Measurements from ENCODE around the gene SMIM38.
"Not testable (repeated sequence)": the region's sequence is repeated elsewhere in the genome, so short reads cannot be mapped to it uniquely, and the experiment has no call there.

Gene SMIM38

DNA sequence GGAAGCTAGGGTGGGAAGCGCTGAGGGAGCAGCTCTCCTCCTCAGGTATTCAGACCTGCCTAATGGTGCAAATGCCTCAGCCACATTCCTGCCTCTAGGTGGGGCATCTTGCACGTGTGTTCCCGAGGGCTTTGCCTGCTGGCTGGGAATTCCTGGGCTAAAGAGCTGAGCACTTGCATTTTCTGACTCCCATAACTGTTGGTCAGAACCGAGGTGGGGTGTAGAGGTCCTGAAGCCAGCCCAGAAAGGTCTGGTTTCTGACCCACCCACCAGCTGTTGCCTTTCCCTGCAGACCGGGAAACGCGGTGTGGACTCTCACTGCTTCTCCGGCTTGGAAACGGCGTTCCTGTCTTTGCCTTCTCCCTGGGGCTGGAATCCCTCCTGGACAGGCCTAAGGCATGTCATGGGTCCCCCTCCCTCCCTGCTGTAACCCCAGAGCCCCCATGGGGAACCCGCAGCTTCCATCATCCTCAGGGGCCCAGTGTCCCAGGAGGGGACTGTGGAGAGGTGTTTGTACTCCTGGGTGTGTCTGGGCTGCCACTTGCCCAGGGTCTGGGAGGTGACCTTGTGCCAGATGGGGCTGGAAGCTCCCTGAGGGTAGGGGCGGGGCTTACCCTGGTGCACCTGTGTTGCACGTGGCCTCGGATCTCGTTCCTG lies 24.0 kb upstream of the SMIM38 start:
- peaks cover 19% of the 10 kb centered on the region; the same call in 1 of the 2 replicates for H3K9me3 ChIP-seq (ENCODE audit: low read depth, low read length)
- peak overlapping the region; percentile 21 for H3K9ac ChIP-seq (ENCODE audit: insufficient read length)
- peaks cover 14% of the 10 kb centered on the region; the same call in 1 of the 2 replicates for H3K36me3 ChIP-seq (ENCODE audit: insufficient read depth, low read length)
- DNase-seq (ENCODE audit: low read depth, low spot score), result peak; percentile 53
- peak overlapping the region; percentile 99 for H3K27ac ChIP-seq
- no peak overlapping the region for H3K4me3 ChIP-seq
- TF ChIP-seq POLR2AphosphoS5 (IDR thresholded peaks at IDR 0.05; ENCODE audit: borderline replicate concordance, low read depth, low read length), result no peak

DNA sequence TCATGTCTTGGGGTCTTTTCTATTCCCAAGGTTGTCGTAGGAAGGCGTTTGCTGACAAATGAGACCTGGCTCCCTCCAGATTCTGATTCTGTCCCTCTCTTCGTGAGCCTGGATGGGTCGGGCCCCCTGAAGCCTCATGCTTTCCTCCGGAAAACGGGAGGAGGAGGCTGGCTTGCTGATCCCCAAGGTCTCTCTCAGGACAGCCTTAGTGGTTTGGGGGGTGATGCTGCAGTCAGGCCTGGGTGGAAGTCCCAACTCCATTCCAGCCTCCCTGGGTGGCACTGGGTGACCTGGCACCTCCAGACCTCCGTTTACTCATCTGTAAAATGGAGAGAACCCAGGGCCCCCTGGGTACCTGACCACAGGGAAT lies 23.4 kb upstream of the SMIM38 start:
- DNase-seq (ENCODE audit: low read depth, low spot score), result no peak
- no peak overlapping the region for H3K9ac ChIP-seq (ENCODE audit: insufficient read length)
- no peak overlapping the region for H3K4me3 ChIP-seq
- H3K27ac ChIP-seq, result peak overlapping the region; percentile 99
- H3K9me3 ChIP-seq (ENCODE audit: low read depth, low read length), result peaks cover 19% of the 10 kb centered on the region; the same call in 1 of the 2 replicates
- H3K36me3 ChIP-seq (ENCODE audit: insufficient read depth, low read length), result peaks cover 14% of the 10 kb centered on the region; the same call in 1 of the 2 replicates
- no peak for TF ChIP-seq EZH2 (IDR thresholded peaks at IDR 0.05)
- no peak for TF ChIP-seq FOXP2 (optimal IDR thresholded peaks at IDR 0.05; ENCODE audit: control extremely low read depth, extremely low read length, insufficient read depth)
- TF ChIP-seq POLR2AphosphoS5 (IDR thresholded peaks at IDR 0.05; ENCODE audit: borderline replicate concordance, low read depth, low read length), result no peak

DNA sequence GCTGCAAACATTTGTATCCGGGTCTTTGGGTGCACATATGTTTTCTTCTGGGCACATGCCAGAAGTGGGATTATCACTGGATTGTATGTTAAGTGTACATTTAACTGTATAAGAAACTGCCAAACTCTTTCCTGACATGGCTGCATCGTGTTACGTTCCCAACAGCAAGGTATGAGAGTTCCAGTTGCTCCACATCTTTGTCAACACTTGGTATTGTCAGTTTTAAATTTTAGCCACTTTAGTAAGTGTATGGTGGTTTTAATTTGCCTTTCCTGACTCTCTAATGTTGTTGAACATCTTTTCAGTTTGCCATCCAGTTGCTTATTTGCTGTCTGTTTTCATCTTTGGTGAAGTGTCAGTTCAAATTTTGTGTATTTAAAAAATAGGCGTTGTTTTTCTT lies 22.5 kb upstream of the SMIM38 start:
- DNase-seq (ENCODE audit: low read depth, low spot score), result no peak
- H3K4me3 ChIP-seq, result no peak overlapping the region
- TF ChIP-seq EZH2 (IDR thresholded peaks at IDR 0.05), result no peak
- no peak for TF ChIP-seq POLR2AphosphoS5 (IDR thresholded peaks at IDR 0.05; ENCODE audit: borderline replicate concordance, low read depth, low read length)
- TF ChIP-seq FOXP2 (optimal IDR thresholded peaks at IDR 0.05; ENCODE audit: control extremely low read depth, extremely low read length, insufficient read depth), result no peak
- no peak overlapping the region for H3K9ac ChIP-seq (ENCODE audit: insufficient read length)
- peaks cover 12% of the 10 kb centered on the region; the same call in 1 of the 2 replicates for H3K9me3 ChIP-seq (ENCODE audit: low read depth, low read length)
- no peak overlapping the region for H3K27ac ChIP-seq
- H3K36me3 ChIP-seq (ENCODE audit: insufficient read depth, low read length), result peaks cover 8% of the 10 kb centered on the region; the same call in 1 of the 2 replicates

DNA sequence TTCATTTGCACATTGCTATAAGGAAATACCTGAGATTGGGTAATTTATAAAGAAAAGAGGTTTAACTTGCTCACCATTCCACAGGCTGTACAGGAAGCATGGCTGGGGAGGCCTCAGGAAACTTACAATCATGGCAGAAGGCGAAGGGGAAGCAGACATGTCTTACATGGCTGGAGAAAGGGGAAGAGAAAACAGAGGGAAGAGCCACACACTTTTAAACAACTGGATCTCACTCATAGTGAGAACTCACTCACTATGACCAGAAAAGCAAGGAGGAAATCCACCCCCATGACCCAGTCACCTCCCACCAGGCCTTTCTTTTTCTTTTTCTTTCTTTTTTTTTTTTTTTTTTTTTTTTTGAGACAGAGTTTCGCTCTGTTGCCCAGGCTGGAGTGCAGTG lies 21.6 kb upstream of the SMIM38 start:
- not testable (repeated sequence) for H3K36me3 ChIP-seq (ENCODE audit: insufficient read depth, low read length); H3K27ac ChIP-seq; H3K9ac ChIP-seq (ENCODE audit: insufficient read length); DNase-seq (ENCODE audit: low read depth, low spot score); H3K4me3 ChIP-seq
- H3K9me3 ChIP-seq (ENCODE audit: low read depth, low read length), result peaks cover 11% of the 10 kb centered on the region; the same call in 1 of the 2 replicates

DNA sequence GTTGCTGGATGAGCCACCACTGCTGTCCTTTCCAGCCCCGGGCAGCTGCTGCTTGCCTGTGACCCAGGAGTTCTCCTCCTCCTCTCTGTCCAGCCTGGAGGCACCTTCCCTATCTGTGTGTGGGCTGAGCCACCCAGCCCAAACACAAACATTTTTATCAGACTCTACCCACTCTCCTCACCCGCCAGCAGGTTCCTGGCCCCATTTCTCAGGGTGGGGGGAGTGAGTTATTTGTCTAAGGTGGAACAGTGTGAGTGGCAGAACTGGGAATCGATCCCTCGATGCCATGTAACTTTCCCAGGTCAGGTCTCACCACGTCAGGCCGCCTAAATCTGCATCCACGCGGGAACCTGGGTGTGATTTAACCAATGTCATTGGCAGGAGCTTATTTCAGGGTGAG lies 20.8 kb upstream of the SMIM38 start:
- no peak overlapping the region for H3K9ac ChIP-seq (ENCODE audit: insufficient read length)
- H3K27ac ChIP-seq, result no peak overlapping the region
- peaks cover 11% of the 10 kb centered on the region; the same call in 1 of the 2 replicates for H3K9me3 ChIP-seq (ENCODE audit: low read depth, low read length)
- TF ChIP-seq FOXP2 (optimal IDR thresholded peaks at IDR 0.05; ENCODE audit: control extremely low read depth, extremely low read length, insufficient read depth), result no peak
- no peak overlapping the region for H3K4me3 ChIP-seq
- peaks cover 8% of the 10 kb centered on the region; the same call in 1 of the 2 replicates for H3K36me3 ChIP-seq (ENCODE audit: insufficient read depth, low read length)
- no peak for DNase-seq (ENCODE audit: low read depth, low spot score)

DNA sequence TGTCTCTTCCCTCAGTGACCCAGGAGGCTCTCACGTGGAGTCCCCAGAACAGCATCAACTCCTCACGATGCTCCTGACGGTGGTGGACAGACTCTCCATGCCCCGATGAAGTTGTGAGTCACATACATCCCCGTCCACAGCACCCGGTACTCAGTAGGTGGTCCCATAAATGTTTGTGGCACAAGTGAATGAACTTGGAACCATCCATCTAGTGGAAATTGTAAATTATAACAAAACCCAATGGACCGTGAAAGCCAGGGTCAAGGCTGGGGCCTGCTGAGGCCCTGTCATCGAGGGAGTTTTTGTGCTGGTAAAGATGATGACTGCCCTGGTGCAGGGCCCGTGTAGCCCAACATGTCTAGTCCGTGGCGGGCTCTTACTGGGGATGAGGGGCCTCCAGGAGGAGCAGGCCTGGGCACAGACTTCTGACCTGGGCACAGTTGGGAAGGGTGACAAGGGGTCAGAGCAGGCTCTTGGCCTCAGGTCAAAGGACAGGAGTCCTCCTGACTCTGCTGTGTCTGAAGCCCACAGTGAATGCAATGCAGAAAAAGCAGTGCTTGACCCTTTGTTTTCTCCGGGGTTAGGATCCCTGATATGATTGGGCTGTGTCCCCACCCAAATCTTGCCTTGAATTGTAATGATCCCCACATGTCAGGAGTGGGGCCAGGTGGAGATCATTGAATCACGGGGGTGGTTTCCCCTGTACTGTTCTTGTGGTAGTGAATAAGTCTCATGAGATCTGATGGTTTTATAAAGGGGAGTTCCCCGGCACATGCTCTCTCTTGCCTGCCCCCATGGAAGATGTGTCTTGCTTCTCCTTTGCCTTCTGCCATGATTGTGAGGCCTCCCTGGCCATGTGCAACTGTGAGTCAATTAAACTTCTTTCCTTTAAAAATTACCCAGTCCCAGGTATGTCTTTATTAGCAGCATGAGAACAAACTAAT lies 20.0 kb upstream of the SMIM38 start:
- no peak for DNase-seq (ENCODE audit: low read depth, low spot score)
- Histone ChIP-seq H3K36me3 (ENCODE audit: insufficient read depth, low read length) (peaks cover 8% of the 10 kb centered on the region; the same call in 1 of the 2 replicates), H3K9ac (ENCODE audit: insufficient read length) (no peak overlapping the region), H3K27ac (no peak overlapping the region), H3K4me3 (no peak overlapping the region), H3K9me3 (ENCODE audit: low read depth, low read length) (peaks cover 11% of the 10 kb centered on the region; the same call in 1 of the 2 replicates)
- TF ChIP-seq FOXP2 (optimal IDR thresholded peaks at IDR 0.05; ENCODE audit: control extremely low read depth, extremely low read length, insufficient read depth), result no peak
- TF ChIP-seq EZH2 (IDR thresholded peaks at IDR 0.05), result no peak
- no peak for TF ChIP-seq POLR2AphosphoS5 (IDR thresholded peaks at IDR 0.05; ENCODE audit: borderline replicate concordance, low read depth, low read length)

DNA sequence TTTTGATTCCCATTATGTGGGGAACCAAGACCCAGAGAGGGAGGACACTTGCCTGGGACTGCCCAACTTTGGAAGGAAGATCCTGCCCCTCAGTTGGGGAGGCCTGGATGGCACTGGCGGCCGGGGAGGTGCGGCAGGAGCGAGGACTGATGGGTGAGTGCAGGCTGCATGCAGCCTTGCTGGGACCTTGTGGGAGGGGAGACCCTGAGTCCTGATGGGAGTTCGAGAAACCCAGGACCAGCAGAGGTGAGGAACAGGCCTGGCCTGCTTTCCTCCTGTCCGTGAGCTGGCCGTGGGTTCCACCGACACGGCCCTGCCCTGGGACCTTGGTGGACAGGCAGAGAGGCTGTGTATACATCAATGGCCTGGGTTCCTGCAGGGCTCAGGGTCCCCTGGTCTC lies 19.3 kb upstream of the SMIM38 start:
- Histone ChIP-seq H3K4me3 (no peak overlapping the region), H3K36me3 (ENCODE audit: insufficient read depth, low read length) (peaks cover 8% of the 10 kb centered on the region; the same call in 1 of the 2 replicates), H3K9me3 (ENCODE audit: low read depth, low read length) (peaks cover 11% of the 10 kb centered on the region; the same call in 1 of the 2 replicates), H3K27ac (no peak overlapping the region), H3K9ac (ENCODE audit: insufficient read length) (no peak overlapping the region)
- DNase-seq (ENCODE audit: low read depth, low spot score), result no peak
- TF ChIP-seq FOXP2 (optimal IDR thresholded peaks at IDR 0.05; ENCODE audit: control extremely low read depth, extremely low read length, insufficient read depth), result no peak

DNA sequence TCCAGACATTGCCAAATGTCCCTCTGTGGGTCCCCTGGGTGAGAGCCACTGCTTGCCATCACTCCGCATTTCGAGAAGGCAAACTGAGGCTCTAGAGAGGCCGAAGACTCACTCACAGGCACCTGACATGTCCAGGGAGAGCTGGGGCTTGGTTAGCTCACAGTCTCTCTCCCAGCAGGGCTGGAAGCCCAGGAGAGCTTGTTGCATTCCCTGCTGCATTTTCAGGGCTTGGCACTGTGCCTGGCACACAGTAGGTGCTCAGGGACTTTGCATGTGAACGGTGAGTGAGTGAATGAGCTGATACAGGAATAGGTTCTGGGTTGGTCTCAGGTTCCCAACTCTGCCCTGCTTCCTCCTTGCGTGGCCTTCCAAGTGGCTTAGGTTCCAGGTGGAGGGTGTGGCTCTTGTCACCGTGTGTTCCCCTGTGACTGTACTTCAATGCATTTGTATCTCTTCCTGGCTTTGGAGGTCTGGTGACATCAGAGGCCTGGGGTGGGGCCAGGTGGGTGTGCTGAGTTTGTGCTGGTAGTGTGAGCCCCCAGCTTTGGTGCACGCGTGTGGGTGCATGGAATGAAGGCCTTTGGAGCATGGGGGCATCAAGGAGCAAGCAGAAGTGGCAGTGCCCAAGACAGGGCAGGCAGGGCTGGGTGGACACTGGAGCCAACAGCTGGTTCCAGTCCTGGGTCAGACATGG lies 18.4 kb upstream of the SMIM38 start:
- TF ChIP-seq POLR2AphosphoS5 (IDR thresholded peaks at IDR 0.05; ENCODE audit: borderline replicate concordance, low read depth, low read length) (no peak), FOXP2 (optimal IDR thresholded peaks at IDR 0.05; ENCODE audit: control extremely low read depth, extremely low read length, insufficient read depth) (no peak), EZH2 (IDR thresholded peaks at IDR 0.05) (no peak)
- Histone ChIP-seq H3K9ac (ENCODE audit: insufficient read length) (no peak overlapping the region), H3K27ac (no peak overlapping the region), H3K4me3 (no peak overlapping the region), H3K9me3 (ENCODE audit: low read depth, low read length) (peaks cover 11% of the 10 kb centered on the region; the same call in 1 of the 2 replicates), H3K36me3 (ENCODE audit: insufficient read depth, low read length) (peaks cover 8% of the 10 kb centered on the region; the same call in 1 of the 2 replicates)
- no peak for DNase-seq (ENCODE audit: low read depth, low spot score)
